GM12865 (cell line): ENCODE measurements around the gene RBM18.
A peak's percentile ranks its signal among the peaks of the same experiment; 100 is the strongest.

ENCODE experiments used
- DNase-seq: peaks from one replicate; pipeline ENCODE4 v3.0.0; 2010; ENCODE audit warnings: low read depth
- H3K4me3 ChIP-seq: 2 replicates; pipeline ENCODE4 v1.5.1; 2011; ENCODE audit warnings: mild to moderate bottlenecking, low read depth, low read length, control low read depth
- CTCF ChIP-seq: IDR thresholded peaks from 2 replicates; pipeline ENCODE4 v1.5.1; 2011; ENCODE audit warnings: low read length, control low read depth, low read depth, inconsistent platforms; ENCODE audit not compliant: insufficient read depth; ENCODE audit errors: missing control alignments

Gene RBM18

GRCh38 chr9:122213589-122214413 lies 50.8 kb downstream of the RBM18 start:
- no peak overlapping the region for H3K4me3 ChIP-seq
- no peak for TF ChIP-seq CTCF
- DNase-seq = peak; percentile 17

GRCh38 chr9:122213102-122213588 lies 51.5 kb downstream of the RBM18 start:
- TF ChIP-seq CTCF = no peak
- H3K4me3 ChIP-seq = no peak overlapping the region

GRCh38 chr9:122212473-122213004 lies 52.1 kb downstream of the RBM18 start:
- no peak for DNase-seq
- no peak overlapping the region for H3K4me3 ChIP-seq
- no peak for TF ChIP-seq CTCF

More at GRCh38 chr9:122213102-122213588, 51.5 kb downstream of the RBM18 start:
- no peak for DNase-seq

- no peak overlapping the region for H3K4me3 ChIP-seq
- DNase-seq = no peak
- no peak for TF ChIP-seq CTCF
These were observed 55.2 kb downstream of the RBM18 start for GRCh38 chr9:122209451-122209850.

GRCh38 chr9:122207096-122207495 lies 57.5 kb downstream of the RBM18 start:
- no peak overlapping the region for H3K4me3 ChIP-seq
- no peak for DNase-seq
- no peak for TF ChIP-seq CTCF

GRCh38 chr9:122206118-122207046 lies 58.3 kb downstream of the RBM18 start:
- H3K4me3 ChIP-seq = no peak overlapping the region
- no peak for TF ChIP-seq CTCF
- no peak for DNase-seq
